Activated gamma-delta T cell treated with Interleukin-2 at 50 U/mL for 16 hours (primary cell): ENCODE measurements around the gene ULK1.
A peak's percentile ranks its signal among the peaks of the same experiment; 100 is the strongest.

ENCODE experiments used
- DNase-seq: peaks from one replicate; pipeline ENCODE4 v3.0.0-alpha.2; 2020

The ULK1 gene

DNA sequence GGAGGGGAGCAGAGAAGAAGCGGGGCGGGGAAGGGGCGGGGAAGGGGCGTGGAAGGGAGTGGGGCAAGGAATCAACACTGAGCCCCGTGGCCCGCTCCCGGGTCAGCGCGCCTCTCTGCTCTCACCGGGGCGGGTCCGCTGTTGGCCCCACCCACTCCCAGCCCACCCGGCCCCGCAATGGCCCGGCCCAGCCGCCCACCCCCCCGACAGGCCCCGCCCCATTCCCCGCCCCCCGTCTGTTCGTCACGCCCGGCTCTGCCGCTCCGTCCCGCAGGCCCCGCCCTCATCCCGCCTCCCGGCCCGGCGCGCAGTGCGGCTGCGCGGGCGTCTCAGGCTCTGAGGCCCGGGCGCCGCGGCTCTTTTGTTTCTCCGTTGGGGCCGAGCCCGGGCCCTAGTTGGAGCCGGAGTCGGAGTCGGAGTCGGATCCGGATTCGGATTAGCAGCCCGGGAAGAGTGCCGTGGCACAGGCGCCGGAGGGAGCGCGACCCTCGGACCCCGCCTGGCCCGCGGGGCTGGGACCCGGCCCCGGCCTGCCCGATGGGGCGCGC lies at the start of gene ULK1:
ULK1 (plus strand) TSS at position 310 of the 548 bp plus-strand sequence. CDS start 380 bp downstream, outside the sequence.
- peak; percentile 93 for DNase-seq

DNA sequence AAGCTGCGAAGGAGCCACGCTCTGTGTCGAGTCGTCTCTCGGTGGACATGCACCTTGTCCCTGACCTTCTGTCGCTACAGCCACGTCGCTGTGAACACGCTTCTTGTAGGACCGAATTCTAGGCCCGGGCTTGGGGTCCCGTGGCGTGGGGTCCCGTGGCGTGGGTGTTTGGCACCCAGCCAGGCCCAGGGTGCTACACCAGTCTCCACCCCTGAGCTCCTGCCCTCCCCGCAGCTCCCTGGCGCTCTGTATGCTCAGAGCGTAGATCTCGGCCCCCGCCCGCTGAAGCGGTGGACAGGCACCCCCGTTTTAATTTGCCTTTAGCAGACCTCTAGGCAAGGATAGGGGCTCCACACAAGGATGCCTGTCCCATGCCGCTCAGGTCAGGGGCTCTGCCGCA lies 49.8 kb upstream of the ULK1 start:
- DNase-seq: no peak

DNA sequence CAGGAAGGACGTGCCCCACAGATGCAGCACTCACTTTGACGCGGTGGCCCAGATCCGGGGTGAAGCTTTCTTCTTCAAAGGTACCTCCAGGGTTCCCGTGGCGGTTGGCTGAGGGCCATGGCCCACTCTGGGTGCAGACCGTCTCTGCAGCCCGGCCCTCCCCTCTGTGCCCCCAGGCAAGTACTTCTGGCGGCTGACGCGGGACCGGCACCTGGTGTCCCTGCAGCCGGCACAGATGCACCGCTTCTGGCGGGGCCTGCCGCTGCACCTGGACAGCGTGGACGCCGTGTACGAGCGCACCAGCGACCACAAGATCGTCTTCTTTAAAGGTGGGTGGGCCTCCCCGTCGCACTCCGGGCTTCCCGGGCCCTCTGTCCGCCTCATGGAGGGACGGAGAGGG lies 49.3 kb upstream of the ULK1 start:
- no peak for DNase-seq

GRCh38 chr12:131847456-131847855 lies 47.0 kb upstream of the ULK1 start:
- DNase-seq: no peak

DNA sequence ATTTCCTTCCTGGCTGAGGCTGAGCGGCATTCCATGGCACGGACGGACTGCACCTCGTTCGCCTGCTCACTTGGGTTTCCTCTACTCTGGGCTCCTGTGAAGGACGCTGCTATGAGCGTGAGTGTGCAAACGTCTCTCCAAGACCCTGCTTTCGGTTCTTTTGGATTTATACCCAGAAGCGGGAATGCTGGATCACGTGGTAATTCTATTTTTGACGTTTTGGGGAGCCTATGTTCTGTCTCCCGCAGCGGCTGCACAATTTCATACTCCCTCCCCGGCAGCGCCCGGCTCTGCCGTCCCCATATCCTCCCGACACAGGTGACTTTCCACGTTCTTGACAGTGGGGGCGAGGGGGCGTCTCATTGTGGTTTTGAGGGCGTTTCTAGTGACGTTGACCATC lies 45.7 kb upstream of the ULK1 start:
- no peak for DNase-seq

- DNase-seq: no peak
Measured at GRCh38 chr12:131849700-131850553, 44.5 kb upstream of the ULK1 start.

- no peak for DNase-seq
Measured at GRCh38 chr12:131850856-131851559, 43.4 kb upstream of the ULK1 start.

- DNase-seq: no peak
Measured at GRCh38 chr12:131851741-131852550, 42.5 kb upstream of the ULK1 start.

- no peak for DNase-seq
Measured at GRCh38 chr12:131852551-131853299, 41.7 kb upstream of the ULK1 start.

DNA sequence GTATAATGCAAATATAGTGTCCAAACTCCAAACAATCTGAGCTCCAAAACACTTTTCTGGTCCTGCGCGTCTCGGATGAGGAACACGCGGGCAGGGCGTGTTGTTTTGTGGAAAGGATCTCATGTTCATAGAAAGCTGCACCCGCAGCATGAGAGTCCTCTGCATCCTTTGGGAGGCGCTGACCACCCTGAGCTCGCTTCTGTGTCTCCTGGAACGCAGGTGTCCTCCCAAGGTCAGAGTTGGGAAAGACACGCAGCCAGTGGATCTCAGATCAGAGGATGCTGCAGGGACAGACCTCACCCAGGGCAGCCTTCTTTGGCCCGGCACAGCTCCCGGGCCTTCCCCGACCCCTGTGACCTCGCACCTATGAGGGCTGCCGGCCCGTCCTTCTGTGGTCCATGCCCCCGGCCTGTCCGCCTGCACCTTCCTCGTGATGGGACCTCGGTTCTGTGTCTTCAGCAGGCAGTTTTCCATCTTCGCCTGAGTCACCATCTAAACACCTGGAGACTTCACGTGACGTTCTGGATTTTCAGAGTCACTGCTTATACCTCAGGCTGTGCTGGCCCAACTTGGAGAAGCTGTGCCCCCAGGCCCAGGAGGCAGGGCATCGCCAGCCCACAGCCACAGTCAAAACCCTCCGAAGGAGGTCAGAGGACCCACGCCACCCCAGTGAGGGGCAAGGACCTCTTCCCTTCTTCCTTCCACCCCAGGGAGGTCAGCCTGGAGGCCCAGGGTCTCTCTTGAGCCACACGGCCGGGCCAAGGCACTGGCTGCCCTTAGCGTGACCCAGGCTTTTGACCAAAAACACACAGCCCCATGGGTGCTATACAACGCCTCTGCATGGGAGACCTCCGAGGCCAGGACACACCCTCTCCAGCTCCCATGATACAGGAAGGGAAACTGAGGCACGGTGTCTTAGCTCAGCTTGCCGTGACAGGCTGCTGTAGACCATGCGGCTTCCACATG lies 40.3 kb upstream of the ULK1 start:
- DNase-seq: no peak

- DNase-seq: no peak
Measured at GRCh38 chr12:131854861-131855476, 39.5 kb upstream of the ULK1 start.

DNA sequence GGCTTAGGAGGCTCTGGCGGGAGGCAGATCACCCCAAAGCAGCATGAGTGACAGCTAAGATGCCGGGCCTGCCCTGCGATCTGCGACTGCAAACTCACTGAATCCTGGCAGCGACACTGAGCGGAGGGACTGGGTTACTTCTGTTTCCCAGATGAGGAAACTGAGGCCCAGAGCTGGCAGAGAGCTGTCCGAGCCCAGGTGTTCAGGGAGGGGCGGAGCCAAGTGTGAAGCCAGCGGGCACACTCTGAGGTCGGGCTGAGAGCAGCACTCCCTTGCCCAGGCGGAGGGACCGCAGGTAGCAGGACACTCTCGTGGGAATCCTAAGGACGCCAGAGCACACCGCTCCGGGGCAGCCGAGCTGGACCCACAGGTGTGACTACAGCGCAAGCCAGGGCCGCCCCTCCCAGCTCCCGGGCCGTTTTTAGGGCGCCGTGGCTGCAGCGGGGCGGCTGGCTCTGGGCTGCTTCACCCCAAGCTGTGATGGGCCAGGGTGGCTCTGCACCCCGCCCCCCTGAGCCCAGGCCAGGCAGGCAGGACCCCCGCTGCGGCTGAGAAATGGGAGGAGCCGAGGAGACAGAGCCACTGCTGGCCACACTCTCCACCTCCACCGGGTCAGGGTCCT lies 38.8 kb upstream of the ULK1 start:
- no peak for DNase-seq

GRCh38 chr12:131856366-131857097 lies 37.9 kb upstream of the ULK1 start:
- no peak for DNase-seq

DNA sequence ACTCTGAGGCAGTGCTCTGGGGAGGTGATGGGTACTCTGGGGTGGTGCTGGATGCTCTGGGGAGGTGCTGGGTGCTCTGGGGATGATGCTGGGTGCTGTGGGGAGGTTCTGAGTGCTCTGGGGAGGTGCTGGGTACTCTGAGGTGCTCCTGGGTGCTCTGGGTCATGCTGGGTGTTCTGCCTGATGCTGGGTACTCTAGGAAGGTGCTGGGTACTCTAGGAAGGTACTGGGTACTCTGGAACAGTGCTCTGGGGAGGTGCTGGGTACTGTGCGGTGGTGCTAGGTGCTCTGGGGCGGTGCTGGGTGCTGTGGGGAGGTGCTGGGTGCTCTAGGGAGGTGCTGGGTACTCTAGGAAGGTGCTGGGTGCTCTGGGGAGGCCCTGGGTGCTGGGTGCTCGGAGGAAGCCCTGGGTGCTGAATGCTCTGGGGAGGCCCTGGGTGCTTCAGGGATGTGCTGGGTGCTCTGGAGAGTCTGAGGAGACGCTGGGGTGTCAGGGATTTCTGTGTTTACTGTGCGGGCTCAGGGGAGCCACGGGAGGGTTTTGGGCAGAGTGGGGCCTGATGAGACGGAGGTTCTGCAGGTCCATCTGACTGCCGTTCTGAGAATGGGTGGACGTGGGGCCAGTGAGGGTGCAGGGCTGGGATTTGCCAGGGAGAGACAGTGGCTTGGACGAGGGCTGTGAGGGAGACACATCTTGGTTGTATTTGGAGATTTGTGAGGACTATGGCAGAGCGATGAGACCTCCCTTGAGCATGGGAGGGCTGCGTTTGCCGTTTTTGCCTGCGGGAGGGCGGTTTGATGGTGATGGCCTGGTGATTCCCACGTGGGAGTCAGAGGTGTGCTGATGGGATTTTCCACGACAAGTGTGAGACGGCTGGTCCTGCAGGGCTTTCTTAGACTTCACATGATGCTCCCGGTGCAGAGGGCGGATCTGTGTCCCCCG lies 36.2 kb upstream of the ULK1 start:
- DNase-seq: no peak

DNA sequence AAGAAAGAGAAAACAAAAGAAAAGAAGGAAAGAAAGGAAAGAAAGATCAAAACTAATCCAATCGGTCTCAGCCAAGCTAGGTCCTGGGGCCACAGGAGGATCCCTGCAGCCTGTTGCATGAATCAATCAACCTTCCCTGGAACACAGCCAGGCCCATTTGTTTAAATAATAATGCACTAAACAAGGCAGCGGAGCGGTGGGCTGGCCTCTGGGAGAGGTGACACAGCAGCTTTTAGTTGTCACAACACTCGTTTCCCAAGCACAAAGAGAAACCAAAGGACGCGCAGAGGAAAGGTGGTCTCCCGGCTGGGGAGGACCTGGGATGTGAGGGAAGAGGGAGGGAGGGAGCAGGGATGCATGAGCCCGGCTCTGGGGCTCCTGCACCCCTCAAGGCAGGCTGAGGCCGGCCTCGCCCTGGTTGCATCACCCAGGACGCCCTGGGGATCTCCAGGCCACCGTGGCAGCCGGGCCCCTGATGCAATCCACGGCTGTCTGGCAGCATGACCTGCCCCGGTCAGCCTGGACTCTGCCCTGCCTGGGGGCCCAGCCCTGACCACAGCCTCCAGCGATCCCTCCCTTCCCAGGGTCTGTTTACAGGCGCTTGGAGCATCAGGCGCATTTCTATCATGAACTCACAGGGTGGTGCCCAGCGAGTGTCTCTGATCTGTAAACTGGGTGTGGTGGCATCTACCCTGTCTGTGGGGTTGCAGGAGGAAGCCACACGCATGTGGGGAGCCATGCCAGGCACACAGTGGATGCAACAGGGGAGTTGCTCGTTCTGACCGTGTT lies 33.8 kb upstream of the ULK1 start:
- DNase-seq: no peak

- no peak for DNase-seq
Measured at GRCh38 chr12:131861261-131862083, 33.0 kb upstream of the ULK1 start.

DNA sequence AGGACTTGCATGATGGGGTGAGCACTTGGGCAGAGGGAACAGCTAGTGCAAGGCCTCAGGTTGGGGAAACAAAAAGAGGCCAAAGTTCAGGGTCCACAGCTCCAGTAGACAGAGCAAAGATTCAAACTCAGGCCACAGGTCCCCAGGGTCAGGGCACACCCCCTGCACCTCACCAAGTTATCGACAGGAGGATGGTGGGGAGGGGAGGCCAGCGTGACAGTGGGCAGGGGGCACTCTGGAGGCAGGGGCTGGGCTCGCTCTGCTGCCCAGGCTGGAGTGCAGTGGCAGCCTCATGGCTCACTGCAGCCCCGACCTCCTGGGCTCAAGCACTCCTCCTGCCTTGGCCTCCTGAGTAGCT lies 32.4 kb upstream of the ULK1 start:
- DNase-seq: no peak
